IPS-15b (cell line): ENCODE measurements around the gene DLD.
"Not testable (repeated sequence)": the region's sequence is repeated elsewhere in the genome, so short reads cannot be mapped to it uniquely, and the experiment has no call there.

Experiments used
- H3K27me3 ChIP-seq: one replicate; pipeline ENCODE4 v1.6.1; 2013; ENCODE audit warnings: low read length; ENCODE audit not compliant: control insufficient read depth, insufficient read depth
- H3K36me3 ChIP-seq: one replicate; pipeline ENCODE4 v1.6.1; 2013; ENCODE audit warnings: low read length; ENCODE audit not compliant: control insufficient read depth, insufficient read depth
- H3K4me1 ChIP-seq: one replicate; pipeline ENCODE4 v1.6.1; 2013; ENCODE audit warnings: mild to moderate bottlenecking, low read length; ENCODE audit not compliant: control insufficient read depth, insufficient read depth
- H3K4me3 ChIP-seq: one replicate; pipeline ENCODE4 v1.5.1; 2013; ENCODE audit warnings: low read depth, low read length
- H3K9ac ChIP-seq: one replicate; pipeline ENCODE4 v1.6.1; 2013; ENCODE audit warnings: low read depth, mild to moderate bottlenecking, low read length
- H3K9me3 ChIP-seq: one replicate; pipeline ENCODE4 v1.6.1; 2013; ENCODE audit warnings: mild to moderate bottlenecking, low read length; ENCODE audit not compliant: control insufficient read depth, insufficient read depth

The DLD gene

DNA sequence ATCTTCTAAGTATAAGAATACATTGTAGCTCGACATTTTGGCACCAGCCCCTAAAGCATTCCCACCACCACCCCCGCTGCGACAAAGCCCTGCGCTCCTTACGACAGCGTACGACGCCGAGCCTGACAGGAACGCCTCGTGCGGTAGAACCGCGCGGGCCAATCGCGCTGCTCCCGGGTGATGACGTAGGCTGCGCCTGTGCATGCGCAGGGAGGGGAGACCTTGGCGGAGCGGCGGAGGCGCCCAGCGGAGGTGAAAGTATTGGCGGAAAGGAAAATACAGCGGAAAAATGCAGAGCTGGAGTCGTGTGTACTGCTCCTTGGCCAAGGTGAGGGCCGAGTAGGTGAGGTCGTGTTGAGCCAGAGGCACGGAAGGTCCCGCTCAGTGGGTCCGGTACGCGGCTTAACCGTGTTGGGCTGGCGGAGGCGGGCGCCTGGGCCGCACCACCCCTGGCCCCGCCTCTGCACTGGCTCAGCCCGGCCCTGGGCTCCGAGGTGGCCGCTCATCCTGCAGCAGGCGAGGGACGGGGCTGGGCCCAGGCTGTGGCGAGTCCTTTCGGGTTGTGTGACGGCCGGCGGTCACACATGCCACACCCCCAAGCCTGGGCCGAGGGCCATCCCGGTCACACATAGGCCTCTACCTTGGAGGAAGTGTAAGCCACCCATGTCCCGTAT lies at the start of gene DLD:
TSS of gene DLD (plus strand) at position 222 of the 674 bp plus-strand sequence. CDS start at position 290, 68 bp downstream.
- no peaks in the 10 kb centered on the region for H3K27me3 ChIP-seq

DNA sequence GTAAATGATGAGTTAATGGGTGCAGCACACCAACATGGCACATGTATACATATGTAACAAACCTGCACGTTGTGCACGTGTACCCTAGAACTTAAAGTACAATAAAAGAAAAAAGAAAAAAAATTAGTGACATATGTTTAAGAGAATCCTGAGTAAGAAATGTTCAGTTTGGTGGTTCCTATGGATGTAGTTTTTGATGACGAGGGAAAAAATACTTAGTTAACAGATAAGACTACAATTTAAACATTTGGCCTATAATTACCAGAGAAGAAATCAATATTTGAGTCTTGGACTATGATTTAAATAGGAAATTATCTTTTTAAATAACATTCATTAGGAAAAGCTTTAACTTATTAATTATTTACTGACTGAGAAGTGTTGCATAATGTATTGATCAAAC lies 48.8 kb upstream of the DLD start:
- H3K4me1 ChIP-seq: no peaks in the 10 kb centered on the region
- no peak overlapping the region for H3K9ac ChIP-seq
- H3K36me3 ChIP-seq: no peaks in the 10 kb centered on the region
- no peaks in the 10 kb centered on the region for H3K27me3 ChIP-seq
- H3K9me3 ChIP-seq: no peaks in the 10 kb centered on the region
- H3K4me3 ChIP-seq: no peak overlapping the region

More for the DNA sequence above, at the start of gene DLD:
- H3K9me3 ChIP-seq: no peaks in the 10 kb centered on the region
- peak within 1 kb of the TSS; percentile 88 for H3K9ac ChIP-seq
- H3K36me3 ChIP-seq: peaks cover 4% of the 10 kb centered on the region
- H3K4me1 ChIP-seq: no peaks in the 10 kb centered on the region
- H3K4me3 ChIP-seq: peak within 1 kb of the TSS; percentile 95

DNA sequence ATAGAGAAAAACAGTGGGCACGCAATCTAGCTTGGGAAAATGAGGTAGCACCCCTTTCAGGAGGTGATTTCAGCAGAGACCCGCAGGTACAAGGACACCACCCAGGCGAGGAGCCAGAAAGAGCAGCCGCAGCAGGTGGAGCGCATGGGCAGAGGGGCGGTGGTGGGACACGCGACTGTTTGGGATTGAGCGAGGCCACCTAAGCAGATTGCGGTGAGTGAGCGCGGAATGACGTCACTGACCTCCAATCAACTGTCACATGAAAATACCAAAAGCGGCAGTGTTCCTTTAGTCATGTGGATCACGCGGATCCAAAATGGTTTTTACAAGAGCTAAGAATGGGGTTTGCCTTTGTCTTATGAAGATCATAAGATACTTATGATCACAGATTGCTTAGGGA lies 47.8 kb upstream of the DLD start:
- Histone ChIP-seq H3K36me3 (no peaks in the 10 kb centered on the region), H3K9me3 (no peaks in the 10 kb centered on the region), H3K4me3 (no peak overlapping the region), H3K27me3 (no peaks in the 10 kb centered on the region), H3K9ac (no peak overlapping the region), H3K4me1 (no peaks in the 10 kb centered on the region)

GRCh38 chr7:107846324-107846723 lies 44.7 kb upstream of the DLD start:
- H3K9ac ChIP-seq: no peak overlapping the region
- no peak overlapping the region for H3K4me3 ChIP-seq
- H3K9me3 ChIP-seq: no peaks in the 10 kb centered on the region
- H3K4me1 ChIP-seq: no peaks in the 10 kb centered on the region
- no peaks in the 10 kb centered on the region for H3K36me3 ChIP-seq
- H3K27me3 ChIP-seq: no peaks in the 10 kb centered on the region

DNA sequence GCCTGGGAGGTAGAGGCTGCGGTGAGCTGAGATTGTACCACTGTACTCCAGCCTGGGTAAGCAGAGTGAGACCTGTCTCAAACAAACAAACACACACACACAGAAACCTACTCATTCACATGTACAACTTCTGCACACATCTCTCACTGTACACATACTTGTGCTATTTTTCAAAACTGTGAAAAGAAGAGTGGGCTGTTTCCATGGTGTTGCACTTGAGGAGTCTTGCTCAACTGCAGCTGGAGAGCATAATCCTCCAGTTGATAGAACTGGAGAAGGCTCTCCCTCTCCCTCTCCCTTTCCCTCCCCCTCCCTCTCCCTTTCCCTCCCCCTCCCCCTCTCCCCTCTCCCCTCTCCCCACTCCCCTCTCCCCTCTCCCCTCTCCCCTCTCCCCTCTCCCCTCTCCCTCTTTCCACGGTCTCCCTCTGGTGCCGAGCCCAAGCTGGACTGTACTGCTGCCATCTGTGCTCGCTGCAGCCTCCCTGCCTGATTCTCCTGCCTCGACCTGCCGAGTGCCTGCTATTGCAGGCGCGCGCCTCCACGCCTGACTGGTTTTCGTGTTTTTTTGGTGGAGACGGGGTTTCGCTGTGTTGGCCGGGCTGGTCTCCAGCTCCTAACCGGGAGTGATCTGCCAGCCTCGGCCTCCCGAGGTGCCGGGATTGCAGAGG lies 43.7 kb upstream of the DLD start:
- no peaks in the 10 kb centered on the region for H3K36me3 ChIP-seq
- no peak overlapping the region for H3K4me3 ChIP-seq
- H3K27me3 ChIP-seq: no peaks in the 10 kb centered on the region
- H3K9ac ChIP-seq: no peak overlapping the region
- no peaks in the 10 kb centered on the region for H3K9me3 ChIP-seq
- H3K4me1 ChIP-seq: no peaks in the 10 kb centered on the region

DNA sequence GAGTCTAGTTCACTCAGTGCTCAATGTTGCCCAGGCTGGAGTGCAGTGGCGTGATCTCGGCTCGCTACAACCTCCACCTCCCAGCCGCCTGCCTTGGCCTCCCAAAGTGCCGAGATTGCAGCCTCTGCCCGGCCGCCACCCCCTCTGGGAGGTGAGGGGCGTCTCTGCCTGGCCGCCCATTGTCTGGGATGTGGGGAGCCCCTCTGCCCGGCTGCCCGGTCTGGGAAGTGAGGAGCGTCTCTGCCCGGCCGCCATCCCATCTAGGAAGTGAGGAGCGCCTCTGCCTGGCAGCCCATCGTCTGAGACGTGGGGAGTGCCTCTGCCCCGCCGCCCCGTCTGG lies 43.2 kb upstream of the DLD start:
- H3K4me3 ChIP-seq, H3K9me3 ChIP-seq, H3K9ac ChIP-seq, H3K27me3 ChIP-seq, H3K36me3 ChIP-seq, H3K4me1 ChIP-seq: not testable (repeated sequence)

DNA sequence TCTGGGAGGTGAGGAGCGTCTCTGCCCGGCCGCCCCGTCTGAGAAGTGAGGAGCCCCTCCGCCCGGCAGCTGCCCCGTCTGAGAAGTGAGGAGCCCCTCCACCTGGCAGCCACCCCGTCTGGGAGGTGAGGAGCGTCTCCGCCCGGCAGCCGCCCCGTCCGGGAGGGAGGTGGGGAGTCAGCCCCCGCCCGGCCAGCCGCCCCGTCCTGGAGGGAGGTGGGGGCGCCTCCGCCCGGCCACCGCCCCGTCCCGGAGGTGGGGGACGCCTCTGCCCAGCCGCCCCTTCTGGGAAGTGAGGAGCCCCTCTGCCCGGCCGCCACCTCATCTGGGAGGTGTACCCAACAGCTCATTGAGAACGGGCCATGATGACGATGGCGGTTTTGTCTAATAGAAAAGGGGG lies 42.8 kb upstream of the DLD start:
- not testable (repeated sequence) for H3K9me3 ChIP-seq, H3K36me3 ChIP-seq, H3K27me3 ChIP-seq, H3K4me1 ChIP-seq, H3K4me3 ChIP-seq, H3K9ac ChIP-seq

DNA sequence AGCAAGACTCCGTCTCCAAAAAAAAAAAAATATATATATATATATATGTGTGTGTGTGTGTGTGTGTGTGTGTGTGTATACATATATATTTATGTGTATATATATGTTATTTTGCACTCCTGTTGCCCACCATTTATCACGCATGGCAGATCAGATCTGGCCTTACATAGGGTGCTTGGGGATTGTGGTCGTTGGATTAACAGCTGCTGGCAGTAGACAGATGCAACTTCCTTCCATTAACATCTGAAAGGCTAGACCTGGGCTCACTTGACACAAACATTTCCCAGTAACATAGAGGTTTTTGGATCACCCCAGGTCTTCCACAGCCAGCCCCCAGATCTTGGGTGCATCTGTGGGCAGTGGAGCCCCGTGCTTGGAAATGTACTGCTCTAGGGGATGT lies 40.8 kb upstream of the DLD start:
- Histone ChIP-seq H3K4me1 (no peaks in the 10 kb centered on the region), H3K27me3 (peaks cover 2% of the 10 kb centered on the region), H3K9ac (no peak overlapping the region), H3K9me3 (no peaks in the 10 kb centered on the region), H3K4me3 (no peak overlapping the region), H3K36me3 (no peaks in the 10 kb centered on the region)

DNA sequence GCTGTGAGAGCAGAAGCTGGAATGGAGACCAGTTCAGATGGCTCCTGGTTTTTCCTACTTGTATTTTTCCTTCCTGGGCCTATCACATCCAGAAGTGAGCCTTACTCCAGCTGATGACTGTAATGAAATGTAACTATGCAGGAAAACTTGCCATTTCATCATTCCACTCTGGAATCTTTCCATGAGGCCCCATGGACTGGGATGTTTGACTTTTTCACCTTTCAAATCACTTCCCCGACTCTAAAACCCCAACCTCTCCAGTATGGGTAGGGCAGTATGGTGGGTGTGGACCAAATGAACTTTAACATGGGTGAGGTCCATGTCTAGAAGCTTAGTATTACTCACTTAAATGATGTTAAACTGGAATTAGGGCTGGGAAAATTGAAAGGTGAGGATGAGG lies 40.3 kb upstream of the DLD start:
- no peak overlapping the region for H3K9ac ChIP-seq
- no peaks in the 10 kb centered on the region for H3K36me3 ChIP-seq
- no peak overlapping the region for H3K4me3 ChIP-seq
- peaks cover 2% of the 10 kb centered on the region for H3K27me3 ChIP-seq
- no peaks in the 10 kb centered on the region for H3K4me1 ChIP-seq
- H3K9me3 ChIP-seq: no peaks in the 10 kb centered on the region

DNA sequence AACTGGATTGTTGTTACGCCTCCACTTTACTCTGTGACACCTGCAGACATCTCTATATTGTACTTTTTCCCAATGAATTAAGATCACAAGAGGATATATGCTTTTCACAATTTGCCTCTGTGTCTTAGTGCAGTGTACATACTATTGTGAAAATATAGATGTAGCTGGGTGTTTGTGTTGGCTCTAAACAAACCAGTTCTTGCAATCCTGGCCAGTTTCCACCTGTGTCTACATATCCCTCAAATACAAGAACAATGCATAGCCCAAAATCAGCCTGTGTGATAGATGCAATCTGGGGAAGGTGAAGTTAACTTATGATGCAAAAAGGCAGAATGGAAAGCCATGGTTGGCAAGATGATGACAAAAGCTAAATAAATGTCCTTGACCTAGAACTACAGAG lies 36.5 kb upstream of the DLD start:
- Histone ChIP-seq H3K4me1 (no peaks in the 10 kb centered on the region), H3K9me3 (no peaks in the 10 kb centered on the region), H3K4me3 (no peak overlapping the region), H3K27me3 (peaks cover 2% of the 10 kb centered on the region), H3K36me3 (no peaks in the 10 kb centered on the region), H3K9ac (no peak overlapping the region)

GRCh38 chr7:107854989-107855388 lies 36.0 kb upstream of the DLD start:
- Histone ChIP-seq H3K36me3 (no peaks in the 10 kb centered on the region), H3K27me3 (peaks cover 2% of the 10 kb centered on the region), H3K9ac (no peak overlapping the region), H3K9me3 (no peaks in the 10 kb centered on the region), H3K4me3 (no peak overlapping the region), H3K4me1 (no peaks in the 10 kb centered on the region)

- Histone ChIP-seq H3K9ac (no peak overlapping the region), H3K4me1 (no peaks in the 10 kb centered on the region), H3K9me3 (no peaks in the 10 kb centered on the region), H3K36me3 (no peaks in the 10 kb centered on the region), H3K4me3 (no peak overlapping the region), H3K27me3 (peaks cover 2% of the 10 kb centered on the region)
Observed at GRCh38 chr7:107856806-107857540, 34.0 kb upstream of the DLD start.
